Measurements from ENCODE around the gene DPP10. TPM values are rescaled to one million over a fixed set of nuclear protein-coding genes. Genes with fewer than 3 reads are reported as not detected.

DPP10 gene
- total RNA-seq, 6 experiments from 2014 or later = not detected

- peaks cover 34% of the 10 kb centered on the region for H3K9me3 Mint-ChIP-seq
- DNase-seq = no peak
- TF ChIP-seq CTCF (IDR thresholded peaks at IDR 0.05) = no peak
- H3K27ac Mint-ChIP-seq = no peak overlapping the region
- no peaks in the 10 kb centered on the region for H3K4me1 Mint-ChIP-seq (ENCODE audit: low read depth)
- H3K36me3 Mint-ChIP-seq (ENCODE audit: low read depth) = no peaks in the 10 kb centered on the region
- no peaks in the 10 kb centered on the region for H3K27me3 Mint-ChIP-seq (ENCODE audit: insufficient read depth)
- no peak overlapping the region for H3K4me3 Mint-ChIP-seq
These were observed 740.7 kb downstream of the DPP10 start for GRCh38 chr2:115183144-115183543.

GRCh38 chr2:115190459-115190858 is 748.0 kb downstream of the DPP10 start:
- H3K36me3 Mint-ChIP-seq (ENCODE audit: low read depth) = no peaks in the 10 kb centered on the region; the same call in 1 of the 2 replicates
- peaks cover 46% of the 10 kb centered on the region for H3K9me3 Mint-ChIP-seq
- no peak for DNase-seq
- H3K27me3 Mint-ChIP-seq (ENCODE audit: insufficient read depth) = no peaks in the 10 kb centered on the region; the same call in 1 of the 2 replicates
- no peaks in the 10 kb centered on the region for H3K4me1 Mint-ChIP-seq (ENCODE audit: low read depth)
- no peak overlapping the region for H3K4me3 Mint-ChIP-seq
- TF ChIP-seq CTCF (IDR thresholded peaks at IDR 0.05) = no peak
- H3K27ac Mint-ChIP-seq = no peak overlapping the region

- no peak for TF ChIP-seq CTCF (IDR thresholded peaks at IDR 0.05)
- Mint-ChIP-seq H3K36me3 (ENCODE audit: low read depth) (no peaks in the 10 kb centered on the region), H3K9me3 (peaks cover 42% of the 10 kb centered on the region), H3K27ac (no peak overlapping the region), H3K4me1 (ENCODE audit: low read depth) (no peaks in the 10 kb centered on the region), H3K4me3 (no peak overlapping the region), H3K27me3 (ENCODE audit: insufficient read depth) (no peaks in the 10 kb centered on the region; the same call in 1 of the 2 replicates)
- no peak for DNase-seq
These were observed 752.2 kb downstream of the DPP10 start for GRCh38 chr2:115194623-115195022.

- H3K36me3 Mint-ChIP-seq (ENCODE audit: low read depth) = no peaks in the 10 kb centered on the region
- no peak for DNase-seq
- no peak for TF ChIP-seq CTCF (IDR thresholded peaks at IDR 0.05)
- no peak overlapping the region for H3K27ac Mint-ChIP-seq
- no peak overlapping the region for H3K4me3 Mint-ChIP-seq
- peaks cover 42% of the 10 kb centered on the region for H3K9me3 Mint-ChIP-seq
- no peaks in the 10 kb centered on the region for H3K4me1 Mint-ChIP-seq (ENCODE audit: low read depth)
- no peaks in the 10 kb centered on the region; the same call in 1 of the 2 replicates for H3K27me3 Mint-ChIP-seq (ENCODE audit: insufficient read depth)
These were observed 754.1 kb downstream of the DPP10 start for GRCh38 chr2:115196587-115196986.

GRCh38 chr2:115199966-115200365 is 757.5 kb downstream of the DPP10 start:
- no peaks in the 10 kb centered on the region; the same call in 1 of the 2 replicates for H3K27me3 Mint-ChIP-seq (ENCODE audit: insufficient read depth)
- peaks cover 44% of the 10 kb centered on the region for H3K9me3 Mint-ChIP-seq
- H3K4me3 Mint-ChIP-seq = no peak overlapping the region
- no peak for DNase-seq
- no peaks in the 10 kb centered on the region for H3K36me3 Mint-ChIP-seq (ENCODE audit: low read depth)
- no peak for TF ChIP-seq CTCF (IDR thresholded peaks at IDR 0.05)
- H3K4me1 Mint-ChIP-seq (ENCODE audit: low read depth) = no peaks in the 10 kb centered on the region
- no peak overlapping the region for H3K27ac Mint-ChIP-seq

GRCh38 chr2:115201386-115201785 is 758.9 kb downstream of the DPP10 start:
- Mint-ChIP-seq H3K27ac (no peak overlapping the region), H3K9me3 (peaks cover 38% of the 10 kb centered on the region), H3K27me3 (ENCODE audit: insufficient read depth) (no peaks in the 10 kb centered on the region; the same call in 1 of the 2 replicates), H3K4me1 (ENCODE audit: low read depth) (no peaks in the 10 kb centered on the region), H3K4me3 (no peak overlapping the region), H3K36me3 (ENCODE audit: low read depth) (no peaks in the 10 kb centered on the region)
- DNase-seq = no peak
- TF ChIP-seq CTCF (IDR thresholded peaks at IDR 0.05) = no peak

Measured in HFFc6 (cell line).